ENCODE measurements around the gene FAM117B.
"Not testable (repeated sequence)": the region's sequence is repeated elsewhere in the genome, so short reads cannot be mapped to it uniquely, and the experiment has no call there.

Gene FAM117B

GRCh38 chr2:202763916-202764315 lies 129.1 kb downstream of the FAM117B start:
- no peak for FAIRE-seq

GRCh38 chr2:202764991-202765390 lies 130.2 kb downstream of the FAM117B start:
- FAIRE-seq, result no peak

- FAIRE-seq, result no peak
These were observed 130.7 kb downstream of the FAM117B start for GRCh38 chr2:202765436-202765835.

GRCh38 chr2:202768273-202768672 lies 133.5 kb downstream of the FAM117B start:
- FAIRE-seq, result no peak

- no peak for FAIRE-seq
These were observed 134.4 kb downstream of the FAM117B start for GRCh38 chr2:202769201-202769600.

GRCh38 chr2:202771336-202771735 lies 136.6 kb downstream of the FAM117B start:
- FAIRE-seq, result no peak

GRCh38 chr2:202771741-202772460 lies 137.1 kb downstream of the FAM117B start:
- no peak for FAIRE-seq

- no peak for FAIRE-seq
These were observed 138.7 kb downstream of the FAM117B start for GRCh38 chr2:202773301-202773973.

GRCh38 chr2:202774104-202774503 lies 139.3 kb downstream of the FAM117B start:
- FAIRE-seq, result no peak

- no peak for FAIRE-seq
These were observed 143.4 kb downstream of the FAM117B start for GRCh38 chr2:202778217-202778616.

GRCh38 chr2:202780514-202781021 lies 145.8 kb downstream of the FAM117B start:
- no peak for FAIRE-seq

GRCh38 chr2:202782940-202783558 lies 148.3 kb downstream of the FAM117B start:
- no peak for FAIRE-seq

GRCh38 chr2:202786842-202787241 lies 152.1 kb downstream of the FAM117B start:
- FAIRE-seq, result no peak

GRCh38 chr2:202790676-202791075 lies 155.9 kb downstream of the FAM117B start:
- FAIRE-seq, result no peak

GRCh38 chr2:202797944-202798343 lies 163.2 kb downstream of the FAM117B start:
- FAIRE-seq, result no peak

GRCh38 chr2:202805911-202806310 lies 171.1 kb downstream of the FAM117B start:
- FAIRE-seq, result not testable (repeated sequence)

GRCh38 chr2:202807431-202808138 lies 172.8 kb downstream of the FAM117B start:
- not testable (repeated sequence) for FAIRE-seq

- FAIRE-seq, result no peak
These were observed 174.0 kb downstream of the FAM117B start for GRCh38 chr2:202808754-202809153.

- FAIRE-seq, result no peak
These were observed 178.6 kb downstream of the FAM117B start for GRCh38 chr2:202813387-202813786.

GRCh38 chr2:202814226-202814625 lies 179.5 kb downstream of the FAM117B start:
- FAIRE-seq, result no peak

- FAIRE-seq, result no peak
These were observed 181.0 kb downstream of the FAM117B start for GRCh38 chr2:202815548-202816360.

GRCh38 chr2:202817771-202818170 lies 183.0 kb downstream of the FAM117B start:
- no peak for FAIRE-seq

All from TTC549 (cell line).